GM23338 (cell line): ENCODE data around the gene CCL17. TPM values are rescaled to one million over a fixed set of nuclear protein-coding genes. Genes with fewer than 3 reads are reported as not detected.
A peak's percentile ranks its signal among the peaks of the same experiment; 100 is the strongest.

Experiments
- ATAC-seq: fragments of 200-7000 bp; cut with Tn5 transposase; 3 replicates; pipeline ENCODE4 v1.9.1; 2020
- DNase-seq: peaks from one replicate; pipeline ENCODE4 v3.0.0-alpha.2; 2015; ENCODE audit warnings: low spot score
- H2AFZ ChIP-seq: fragments of 200-600 bp; sonication (generic); 2 replicates; pipeline ENCODE4 v1.8.0; 2016; ENCODE audit warnings: antibody characterized with exemption, mild to moderate bottlenecking, moderate library complexity
- H3F3A ChIP-seq: fragments of 200-600 bp; sonication (generic); replicated peaks from 2 replicates; pipeline ENCODE4 v1.8.0; 2017; ENCODE audit warnings: antibody characterized with exemption, mixed run types, low read depth
- H3K27ac ChIP-seq: fragments of 200-600 bp; sonication (generic); 2 replicates; pipeline ENCODE4 v1.6.1; 2016; ENCODE audit warnings: low read depth
- H3K27me3 ChIP-seq: fragments of 200-600 bp; sonication (generic); 2 replicates; pipeline ENCODE4 v1.8.0; 2016; ENCODE audit warnings: mild to moderate bottlenecking, mixed run types, moderate library complexity; ENCODE audit not compliant: insufficient read depth
- H3K36me3 ChIP-seq: fragments of 200-600 bp; sonication (generic); 2 replicates; pipeline ENCODE4 v1.8.0; 2016; ENCODE audit warnings: mild to moderate bottlenecking; ENCODE audit not compliant: insufficient read depth
- H3K4me1 ChIP-seq: fragments of 200-600 bp; sonication (generic); 2 replicates; pipeline ENCODE4 v1.8.0; 2016; ENCODE audit warnings: mild to moderate bottlenecking, moderate library complexity; ENCODE audit not compliant: insufficient read depth
- H3K4me2 ChIP-seq: fragments of 200-600 bp; sonication (generic); 2 replicates; pipeline ENCODE4 v1.7.1; 2017; ENCODE audit warnings: mixed run types
- H3K4me3 ChIP-seq: fragments of 200-600 bp; sonication (generic); 2 replicates; pipeline ENCODE4 v1.6.1; 2016; ENCODE audit warnings: mixed run types
- H3K79me2 ChIP-seq: fragments of 200-600 bp; sonication (generic); replicated peaks from 2 replicates; pipeline ENCODE4 v1.8.0; 2017; ENCODE audit warnings: mild to moderate bottlenecking; ENCODE audit not compliant: insufficient read depth
- H3K9me2 ChIP-seq: fragments of 200-600 bp; sonication (generic); 2 replicates; pipeline ENCODE4 v1.8.0; 2017; ENCODE audit not compliant: insufficient read depth
- H4K20me1 ChIP-seq: fragments of 200-600 bp; sonication (generic); replicated peaks from 2 replicates; pipeline ENCODE4 v1.8.0; 2017; ENCODE audit warnings: mild to moderate bottlenecking; ENCODE audit not compliant: insufficient read depth
- H3K27ac Mint-ChIP-seq: 2 replicates; pipeline ENCODE4 v1.8.0; 2020; ENCODE audit warnings: inconsistent platforms, mild to moderate bottlenecking, moderate library complexity, mixed read lengths
- H3K27me3 Mint-ChIP-seq: 3 replicates; pipeline ENCODE4 v1.8.0; 2022; ENCODE audit warnings: low read depth, mild to moderate bottlenecking, moderate library complexity, mixed read lengths, inconsistent platforms; ENCODE audit not compliant: insufficient read depth, poor library complexity
- H3K36me3 Mint-ChIP-seq: 3 replicates; pipeline ENCODE4 v1.8.0; 2021; ENCODE audit warnings: low read depth, mild to moderate bottlenecking, inconsistent platforms, moderate library complexity, mixed read lengths
- H3K4me1 Mint-ChIP-seq: 3 replicates; pipeline ENCODE4 v1.8.0; 2020; ENCODE audit warnings: mild to moderate bottlenecking, inconsistent platforms, mixed read lengths
- H3K4me3 Mint-ChIP-seq: 3 replicates; pipeline ENCODE4 v1.8.0; 2021; ENCODE audit warnings: moderate library complexity, mild to moderate bottlenecking, inconsistent platforms, mixed read lengths
- H3K9me3 Mint-ChIP-seq: 3 replicates; pipeline ENCODE4 v1.8.0; 2020; ENCODE audit warnings: moderate library complexity, mild to moderate bottlenecking, inconsistent platforms, mixed read lengths
- CREB1 ChIP-seq: fragments of 250-450 bp; sonication (Bioruptor Pico); IDR thresholded peaks from 2 replicates; pipeline ENCODE4 v1.5.0; 2020; ENCODE audit warnings: low read depth, mild to moderate bottlenecking, moderate library complexity
- EZH2 ChIP-seq: fragments of 200-600 bp; sonication (generic); IDR thresholded peaks from one replicate; pipeline ENCODE4 v1.8.0; 2017; ENCODE audit warnings: antibody characterized with exemption, mild to moderate bottlenecking, low read depth; ENCODE audit not compliant: unreplicated experiment
- EZH2phosphoT487 ChIP-seq: fragments of 200-600 bp; sonication (generic); IDR thresholded peaks from one replicate; pipeline ENCODE4 v1.8.1; 2018; ENCODE audit warnings: antibody characterized with exemption; ENCODE audit not compliant: unreplicated experiment
- JUNB ChIP-seq: IDR thresholded peaks from one replicate; pipeline ENCODE4 v1.6.1; 2016; ENCODE audit warnings: antibody characterized with exemption; ENCODE audit not compliant: unreplicated experiment
- NANOG ChIP-seq: IDR thresholded peaks from 2 replicates; pipeline ENCODE4 v1.6.1; 2016; ENCODE audit warnings: antibody characterized with exemption, borderline replicate concordance
- POLR2AphosphoS5 ChIP-seq: IDR thresholded peaks from 2 replicates; pipeline ENCODE4 v1.6.1; 2016; ENCODE audit warnings: antibody characterized with exemption, low read depth
- STAT1 ChIP-seq: IDR thresholded peaks from one replicate; pipeline ENCODE4 v1.6.1; 2016; ENCODE audit warnings: antibody characterized with exemption; ENCODE audit not compliant: unreplicated experiment
- ZNF114 ChIP-seq: fragments of 250-450 bp; sonication (Bioruptor Pico); IDR thresholded peaks from 2 replicates; pipeline ENCODE4 v1.5.0; 2020; ENCODE audit warnings: mild to moderate bottlenecking, moderate library complexity
- ZNF331 ChIP-seq: fragments of 250-450 bp; sonication (Bioruptor Pico); IDR thresholded peaks from 2 replicates; pipeline ENCODE4 v1.5.0; 2020; ENCODE audit warnings: low read depth, mild to moderate bottlenecking, moderate library complexity
- polyA plus RNA-seq: library from polyadenylated mRNA; unstranded; fragments of >200 nt; fragmentation: Nextera tagmentation; extraction: Ambion mirVana; gene quantifications from 2 replicates; pipeline ENCODE4 v1.2.1, GENCODE V29; 2016
- total RNA-seq: library from RNA; depleted of rRNA; stranded (reverse); fragments of >200 nt; shearing (Covaris generic); gene quantifications from 2 replicates; pipeline ENCODE4 v1.2.3, GENCODE V29; 2014
- TF ChIP-seq, protein P1 (sequence below): IDR thresholded peaks from one replicate; pipeline ENCODE4 v1.6.1; 2018; ENCODE audit warnings: antibody characterized with exemption; ENCODE audit not compliant: unreplicated experiment
- TF ChIP-seq, protein P2 (sequence below): fragments of 250-450 bp; sonication (Bioruptor Pico); IDR thresholded peaks from 2 replicates; pipeline ENCODE4 v1.5.0; 2020; ENCODE audit warnings: mild to moderate bottlenecking, moderate library complexity
- TF ChIP-seq, protein P3 (sequence below): IDR thresholded peaks from 2 replicates; pipeline ENCODE4 v1.6.1; 2016; ENCODE audit warnings: antibody characterized with exemption
- TF ChIP-seq, protein P4 (sequence below), 2 experiments: fragments of 200-600 bp in 1 of 2; sonication (generic) in 1 of 2; conservative IDR thresholded peaks; 2 replicates each; pipeline versions ENCODE4 v1.5.1 to v1.6.1; 2016 to 2017; ENCODE audit warnings: antibody characterized with exemption in 2 of 2, low read depth in 2 of 2, mild to moderate bottlenecking in 2 of 2, moderate library complexity in 1 of 2

The CCL17 gene
- total and polyA plus RNA-seq, 2 experiments from 2014 or later = not detected

DNA sequence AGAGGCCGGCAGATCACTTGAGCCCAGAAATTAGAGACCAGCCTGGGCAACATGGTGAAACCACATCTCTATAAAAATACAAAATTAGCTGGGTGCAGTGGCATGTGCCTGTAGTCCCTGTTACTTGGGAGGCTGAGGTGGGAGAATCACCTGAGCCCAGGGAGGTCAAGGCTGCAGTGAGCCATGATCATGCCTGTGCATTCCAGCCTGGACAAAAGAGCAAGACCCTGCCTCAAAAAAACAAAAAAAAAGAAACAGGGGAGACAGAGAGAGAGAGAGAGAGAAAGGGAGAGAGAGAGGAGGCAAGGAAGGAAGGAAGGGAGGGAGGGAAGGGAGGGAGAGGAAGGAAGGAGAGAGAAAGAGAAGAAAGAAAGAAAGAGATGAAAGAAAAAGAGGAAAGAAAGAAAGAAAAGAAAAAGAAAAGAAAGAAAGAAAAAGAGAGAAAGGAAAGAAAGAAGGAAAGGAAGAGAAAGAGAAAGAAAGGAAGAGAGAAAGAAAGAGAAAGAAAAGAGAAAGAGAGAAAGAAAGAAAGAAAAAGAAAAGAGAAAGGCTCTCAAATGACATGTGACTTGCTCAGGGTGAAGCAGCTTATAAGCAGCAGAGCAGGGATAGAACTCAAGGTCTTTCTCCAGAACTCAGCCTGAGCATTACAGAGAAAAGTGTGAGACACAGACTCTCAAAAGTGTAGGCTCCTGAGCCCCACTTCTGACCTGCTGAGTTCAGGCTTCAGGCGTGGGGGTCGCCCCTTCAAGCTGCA is 16.8 kb upstream of the CCL17 start:
- no peaks in the 10 kb centered on the region for H3K36me3 ChIP-seq
- H3F3A ChIP-seq = 0 out of 2 replicates have a peak, but pooled peaks cover 4% of the 10 kb centered on the region
- H3K27me3 Mint-ChIP-seq = peaks cover 14% of the 10 kb centered on the region
- no peak for DNase-seq
- H3K27ac Mint-ChIP-seq = no peak overlapping the region
- no peak overlapping the region for H3K4me2 ChIP-seq
- H3K79me2 ChIP-seq = no peaks in the 10 kb centered on the region
- no peak for ATAC-seq
- no peaks in the 10 kb centered on the region; the same call in 2 of the 3 replicates for H3K9me3 Mint-ChIP-seq
- no peaks in the 10 kb centered on the region for H3K27me3 ChIP-seq
- H3K4me3 ChIP-seq = no peak overlapping the region
- TF ChIP-seq ZNF331 (CRISPR knock-in tag) (no peak), EZH2 (no peak), JUNB (no peak), STAT1 (no peak), NANOG (no peak), EZH2phosphoT487 (no peak), POLR2AphosphoS5 (no peak), ZNF114 (CRISPR knock-in tag) (no peak), CREB1 (CRISPR knock-in tag) (no peak)
- TF ChIP-seq, protein P1, sequence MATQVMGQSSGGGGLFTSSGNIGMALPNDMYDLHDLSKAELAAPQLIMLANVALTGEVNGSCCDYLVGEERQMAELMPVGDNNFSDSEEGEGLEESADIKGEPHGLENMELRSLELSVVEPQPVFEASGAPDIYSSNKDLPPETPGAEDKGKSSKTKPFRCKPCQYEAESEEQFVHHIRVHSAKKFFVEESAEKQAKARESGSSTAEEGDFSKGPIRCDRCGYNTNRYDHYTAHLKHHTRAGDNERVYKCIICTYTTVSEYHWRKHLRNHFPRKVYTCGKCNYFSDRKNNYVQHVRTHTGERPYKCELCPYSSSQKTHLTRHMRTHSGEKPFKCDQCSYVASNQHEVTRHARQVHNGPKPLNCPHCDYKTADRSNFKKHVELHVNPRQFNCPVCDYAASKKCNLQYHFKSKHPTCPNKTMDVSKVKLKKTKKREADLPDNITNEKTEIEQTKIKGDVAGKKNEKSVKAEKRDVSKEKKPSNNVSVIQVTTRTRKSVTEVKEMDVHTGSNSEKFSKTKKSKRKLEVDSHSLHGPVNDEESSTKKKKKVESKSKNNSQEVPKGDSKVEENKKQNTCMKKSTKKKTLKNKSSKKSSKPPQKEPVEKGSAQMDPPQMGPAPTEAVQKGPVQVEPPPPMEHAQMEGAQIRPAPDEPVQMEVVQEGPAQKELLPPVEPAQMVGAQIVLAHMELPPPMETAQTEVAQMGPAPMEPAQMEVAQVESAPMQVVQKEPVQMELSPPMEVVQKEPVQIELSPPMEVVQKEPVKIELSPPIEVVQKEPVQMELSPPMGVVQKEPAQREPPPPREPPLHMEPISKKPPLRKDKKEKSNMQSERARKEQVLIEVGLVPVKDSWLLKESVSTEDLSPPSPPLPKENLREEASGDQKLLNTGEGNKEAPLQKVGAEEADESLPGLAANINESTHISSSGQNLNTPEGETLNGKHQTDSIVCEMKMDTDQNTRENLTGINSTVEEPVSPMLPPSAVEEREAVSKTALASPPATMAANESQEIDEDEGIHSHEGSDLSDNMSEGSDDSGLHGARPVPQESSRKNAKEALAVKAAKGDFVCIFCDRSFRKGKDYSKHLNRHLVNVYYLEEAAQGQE = no peak
- TF ChIP-seq, protein P2, sequence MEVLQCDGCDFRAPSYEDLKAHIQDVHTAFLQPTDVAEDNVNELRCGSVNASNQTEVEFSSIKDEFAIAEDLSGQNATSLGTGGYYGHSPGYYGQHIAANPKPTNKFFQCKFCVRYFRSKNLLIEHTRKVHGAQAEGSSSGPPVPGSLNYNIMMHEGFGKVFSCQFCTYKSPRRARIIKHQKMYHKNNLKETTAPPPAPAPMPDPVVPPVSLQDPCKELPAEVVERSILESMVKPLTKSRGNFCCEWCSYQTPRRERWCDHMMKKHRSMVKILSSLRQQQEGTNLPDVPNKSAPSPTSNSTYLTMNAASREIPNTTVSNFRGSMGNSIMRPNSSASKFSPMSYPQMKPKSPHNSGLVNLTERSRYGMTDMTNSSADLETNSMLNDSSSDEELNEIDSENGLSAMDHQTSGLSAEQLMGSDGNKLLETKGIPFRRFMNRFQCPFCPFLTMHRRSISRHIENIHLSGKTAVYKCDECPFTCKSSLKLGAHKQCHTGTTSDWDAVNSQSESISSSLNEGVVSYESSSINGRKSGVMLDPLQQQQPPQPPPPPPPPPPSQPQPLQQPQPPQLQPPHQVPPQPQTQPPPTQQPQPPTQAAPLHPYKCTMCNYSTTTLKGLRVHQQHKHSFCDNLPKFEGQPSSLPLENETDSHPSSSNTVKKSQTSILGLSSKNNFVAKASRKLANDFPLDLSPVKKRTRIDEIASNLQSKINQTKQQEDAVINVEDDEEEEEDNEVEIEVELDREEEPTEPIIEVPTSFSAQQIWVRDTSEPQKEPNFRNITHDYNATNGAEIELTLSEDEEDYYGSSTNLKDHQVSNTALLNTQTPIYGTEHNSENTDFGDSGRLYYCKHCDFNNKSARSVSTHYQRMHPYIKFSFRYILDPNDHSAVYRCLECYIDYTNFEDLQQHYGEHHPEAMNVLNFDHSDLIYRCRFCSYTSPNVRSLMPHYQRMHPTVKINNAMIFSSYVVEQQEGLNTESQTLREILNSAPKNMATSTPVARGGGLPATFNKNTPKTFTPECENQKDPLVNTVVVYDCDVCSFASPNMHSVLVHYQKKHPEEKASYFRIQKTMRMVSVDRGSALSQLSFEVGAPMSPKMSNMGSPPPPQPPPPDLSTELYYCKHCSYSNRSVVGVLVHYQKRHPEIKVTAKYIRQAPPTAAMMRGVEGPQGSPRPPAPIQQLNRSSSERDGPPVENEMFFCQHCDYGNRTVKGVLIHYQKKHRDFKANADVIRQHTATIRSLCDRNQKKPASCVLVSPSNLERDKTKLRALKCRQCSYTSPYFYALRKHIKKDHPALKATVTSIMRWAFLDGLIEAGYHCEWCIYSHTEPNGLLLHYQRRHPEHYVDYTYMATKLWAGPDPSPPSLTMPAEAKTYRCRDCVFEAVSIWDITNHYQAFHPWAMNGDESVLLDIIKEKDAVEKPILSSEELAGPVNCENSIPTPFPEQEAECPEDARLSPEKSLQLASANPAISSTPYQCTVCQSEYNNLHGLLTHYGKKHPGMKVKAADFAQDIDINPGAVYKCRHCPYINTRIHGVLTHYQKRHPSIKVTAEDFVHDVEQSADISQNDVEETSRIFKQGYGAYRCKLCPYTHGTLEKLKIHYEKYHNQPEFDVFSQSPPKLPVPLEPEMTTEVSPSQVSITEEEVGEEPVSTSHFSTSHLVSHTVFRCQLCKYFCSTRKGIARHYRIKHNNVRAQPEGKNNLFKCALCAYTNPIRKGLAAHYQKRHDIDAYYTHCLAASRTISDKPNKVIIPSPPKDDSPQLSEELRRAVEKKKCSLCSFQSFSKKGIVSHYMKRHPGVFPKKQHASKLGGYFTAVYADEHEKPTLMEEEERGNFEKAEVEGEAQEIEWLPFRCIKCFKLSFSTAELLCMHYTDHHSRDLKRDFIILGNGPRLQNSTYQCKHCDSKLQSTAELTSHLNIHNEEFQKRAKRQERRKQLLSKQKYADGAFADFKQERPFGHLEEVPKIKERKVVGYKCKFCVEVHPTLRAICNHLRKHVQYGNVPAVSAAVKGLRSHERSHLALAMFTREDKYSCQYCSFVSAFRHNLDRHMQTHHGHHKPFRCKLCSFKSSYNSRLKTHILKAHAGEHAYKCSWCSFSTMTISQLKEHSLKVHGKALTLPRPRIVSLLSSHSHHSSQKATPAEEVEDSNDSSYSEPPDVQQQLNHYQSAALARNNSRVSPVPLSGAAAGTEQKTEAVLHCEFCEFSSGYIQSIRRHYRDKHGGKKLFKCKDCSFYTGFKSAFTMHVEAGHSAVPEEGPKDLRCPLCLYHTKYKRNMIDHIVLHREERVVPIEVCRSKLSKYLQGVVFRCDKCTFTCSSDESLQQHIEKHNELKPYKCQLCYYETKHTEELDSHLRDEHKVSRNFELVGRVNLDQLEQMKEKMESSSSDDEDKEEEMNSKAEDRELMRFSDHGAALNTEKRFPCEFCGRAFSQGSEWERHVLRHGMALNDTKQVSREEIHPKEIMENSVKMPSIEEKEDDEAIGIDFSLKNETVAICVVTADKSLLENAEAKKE = no peak
- TF ChIP-seq, protein P3, sequence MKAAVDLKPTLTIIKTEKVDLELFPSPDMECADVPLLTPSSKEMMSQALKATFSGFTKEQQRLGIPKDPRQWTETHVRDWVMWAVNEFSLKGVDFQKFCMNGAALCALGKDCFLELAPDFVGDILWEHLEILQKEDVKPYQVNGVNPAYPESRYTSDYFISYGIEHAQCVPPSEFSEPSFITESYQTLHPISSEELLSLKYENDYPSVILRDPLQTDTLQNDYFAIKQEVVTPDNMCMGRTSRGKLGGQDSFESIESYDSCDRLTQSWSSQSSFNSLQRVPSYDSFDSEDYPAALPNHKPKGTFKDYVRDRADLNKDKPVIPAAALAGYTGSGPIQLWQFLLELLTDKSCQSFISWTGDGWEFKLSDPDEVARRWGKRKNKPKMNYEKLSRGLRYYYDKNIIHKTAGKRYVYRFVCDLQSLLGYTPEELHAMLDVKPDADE = no peak
- TF ChIP-seq, protein P4, sequence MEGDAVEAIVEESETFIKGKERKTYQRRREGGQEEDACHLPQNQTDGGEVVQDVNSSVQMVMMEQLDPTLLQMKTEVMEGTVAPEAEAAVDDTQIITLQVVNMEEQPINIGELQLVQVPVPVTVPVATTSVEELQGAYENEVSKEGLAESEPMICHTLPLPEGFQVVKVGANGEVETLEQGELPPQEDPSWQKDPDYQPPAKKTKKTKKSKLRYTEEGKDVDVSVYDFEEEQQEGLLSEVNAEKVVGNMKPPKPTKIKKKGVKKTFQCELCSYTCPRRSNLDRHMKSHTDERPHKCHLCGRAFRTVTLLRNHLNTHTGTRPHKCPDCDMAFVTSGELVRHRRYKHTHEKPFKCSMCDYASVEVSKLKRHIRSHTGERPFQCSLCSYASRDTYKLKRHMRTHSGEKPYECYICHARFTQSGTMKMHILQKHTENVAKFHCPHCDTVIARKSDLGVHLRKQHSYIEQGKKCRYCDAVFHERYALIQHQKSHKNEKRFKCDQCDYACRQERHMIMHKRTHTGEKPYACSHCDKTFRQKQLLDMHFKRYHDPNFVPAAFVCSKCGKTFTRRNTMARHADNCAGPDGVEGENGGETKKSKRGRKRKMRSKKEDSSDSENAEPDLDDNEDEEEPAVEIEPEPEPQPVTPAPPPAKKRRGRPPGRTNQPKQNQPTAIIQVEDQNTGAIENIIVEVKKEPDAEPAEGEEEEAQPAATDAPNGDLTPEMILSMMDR (conservative IDR thresholded peaks at IDR 0.05; ENCODE audit: low read depth in 2 of 2) = no peak
- H3K27ac ChIP-seq = no peak overlapping the region
- no peak overlapping the region for H3K4me3 Mint-ChIP-seq
- H3K36me3 Mint-ChIP-seq = no peaks in the 10 kb centered on the region
- no peaks in the 10 kb centered on the region for H4K20me1 ChIP-seq
- H3K4me1 ChIP-seq = no peaks in the 10 kb centered on the region
- H3K9me2 ChIP-seq = no peaks in the 10 kb centered on the region
- H3K4me1 Mint-ChIP-seq = peaks cover 4% of the 10 kb centered on the region
- peak overlapping the region; percentile 72; the same call in 1 of the 2 replicates for H2AFZ ChIP-seq
